Testis (tissue), 2 donors: ENCODE results near the gene MGAT3.

Experiments
- CTCF ChIP-seq, 3 experiments: fragments of 450-650 bp in 2 of 3; fragments of 200-600 bp in 1 of 3; sonication (generic) in 1 of 3; IDR thresholded peaks; one replicate each; pipeline ENCODE4 v1.5.1; 2016 to 2019; ENCODE audit warnings: antibody characterized with exemption in 3 of 3, mild to moderate bottlenecking in 2 of 3, moderate library complexity in 1 of 3
- POLR2A ChIP-seq: fragments of 450-650 bp; IDR thresholded peaks from one replicate; pipeline ENCODE4 v1.6.1; 2017; ENCODE audit warnings: antibody characterized with exemption, mild to moderate bottlenecking, moderate library complexity

- TF ChIP-seq CTCF (IDR thresholded peaks at IDR 0.05) (no peak), POLR2A (no peak)
Measured at GRCh38 chr22:39408807-39409206, 48.0 kb upstream of the MGAT3 start.
